Breast epithelium (tissue), 4 donors: ENCODE measurements around the gene FOXE3. TPM values are rescaled to one million over a fixed set of nuclear protein-coding genes. Genes with fewer than 3 reads are reported as not detected.

Experiments
- DNase-seq, 2 donors: peaks; one replicate each; pipeline ENCODE4 v3.0.0-alpha.2; 2019; ENCODE audit warnings: low spot score in 2 of 2
- H3K27ac ChIP-seq, 2 donors: fragments of 200-600 bp; sonication (generic) in 1 of 2; one replicate each; pipeline ENCODE4 v1.5.1; 2016 to 2019; ENCODE audit warnings: mild to moderate bottlenecking in 1 of 2
- H3K27me3 ChIP-seq, 2 donors: fragments of 200-600 bp; sonication (generic) in 1 of 2; one replicate each; pipeline versions ENCODE4 v1.5.1 to v1.6.0; 2017 to 2019; ENCODE audit warnings: control low read depth in 1 of 2, mild to moderate bottlenecking in 1 of 2
- H3K36me3 ChIP-seq: fragments of 200-600 bp; one replicate; pipeline ENCODE4 v1.5.1; 2019
- H3K4me1 ChIP-seq, 2 donors: fragments of 200-600 bp; sonication (generic); one replicate each; pipeline ENCODE4 v1.5.1; 2016 to 2019; ENCODE audit warnings: control low read depth in 1 of 2
- H3K4me3 ChIP-seq, 3 donors: fragments of 200-600 bp; sonication (generic); 1 replicate in 2 of 3; 2 replicates in 1 of 3; pipeline ENCODE4 v1.5.1; 2016 to 2019; ENCODE audit warnings: mild to moderate bottlenecking in 3 of 3, moderate library complexity in 2 of 3
- H3K9me3 ChIP-seq, 2 donors: fragments of 200-600 bp; sonication (generic) in 1 of 2; one replicate each; pipeline ENCODE4 v1.5.1; 2016 to 2019; ENCODE audit warnings: control low read depth in 1 of 2
- CTCF ChIP-seq, 3 donors: fragments of 450-650 bp; IDR thresholded peaks; one replicate each; pipeline ENCODE4 v1.5.1; 2016 to 2017; ENCODE audit warnings: antibody characterized with exemption in 3 of 3, mild to moderate bottlenecking in 3 of 3, moderate library complexity in 3 of 3
- POLR2A ChIP-seq: fragments of 450-650 bp; IDR thresholded peaks from one replicate; pipeline ENCODE4 v1.6.1; 2016; ENCODE audit warnings: antibody characterized with exemption, mild to moderate bottlenecking, moderate library complexity
- POLR2AphosphoS5 ChIP-seq, 3 donors: sonication (generic); formaldehyde crosslinking; IDR thresholded peaks; one replicate each; pipeline ENCODE4 v1.6.1; 2017; ENCODE audit warnings: antibody characterized with exemption in 3 of 3
- intact Hi-C: fragments of 100-400 bp; cut with DNase I; formaldehyde crosslinking; loops from one replicate; pipeline ENCODE4 v1.15.1; 2023; ENCODE audit warnings: low total_unique reads
- total RNA-seq, 3 donors: library from RNA; depleted of rRNA; stranded (reverse); fragments of >200 nt; gene quantifications; one replicate each; pipeline ENCODE4 v1.1.0, GENCODE V29; 2016

Gene FOXE3
- total RNA-seq, 3 donors from 2014 or later: not detected

GRCh38 chr1:47395433-47395832, 20.7 kb upstream of the FOXE3 start:
- Histone ChIP-seq H3K4me3 (no peak overlapping the region), H3K27ac (no peak overlapping the region), H3K27me3 (peaks cover 0 to 4% of the 10 kb centered on the region in 2 donors), H3K4me1 (no peaks in the 10 kb centered on the region), H3K9me3 (no peaks in the 10 kb centered on the region), H3K36me3 (no peaks in the 10 kb centered on the region)
- TF ChIP-seq CTCF (IDR thresholded peaks at IDR 0.05) (no peak), POLR2AphosphoS5 (IDR thresholded peaks at IDR 0.05) (no peak), POLR2A (no peak)
- no peak for DNase-seq
- intact Hi-C loops: no loop called here

GRCh38 chr1:47396671-47397196, 19.4 kb upstream of the FOXE3 start:
- peaks cover 0 to 4% of the 10 kb centered on the region in 2 donors for H3K27me3 ChIP-seq
- H3K27ac ChIP-seq: no peak overlapping the region
- no peaks in the 10 kb centered on the region for H3K9me3 ChIP-seq
- H3K4me1 ChIP-seq: no peaks in the 10 kb centered on the region
- H3K4me3 ChIP-seq: no peak overlapping the region
- TF ChIP-seq POLR2AphosphoS5 (IDR thresholded peaks at IDR 0.05): no peak
- no peak for TF ChIP-seq POLR2A
- TF ChIP-seq CTCF (IDR thresholded peaks at IDR 0.05): no peak
- H3K36me3 ChIP-seq: no peaks in the 10 kb centered on the region
- intact Hi-C loops: no loop called here
- DNase-seq: no peak

GRCh38 chr1:47399138-47399845, 16.8 kb upstream of the FOXE3 start:
- peaks cover 0 to 4% of the 10 kb centered on the region in 2 donors for H3K27me3 ChIP-seq
- intact Hi-C loops: no loop called here
- H3K27ac ChIP-seq: no peak overlapping the region

GRCh38 chr1:47399846-47400155, 16.3 kb upstream of the FOXE3 start:
- DNase-seq: no peak
- TF ChIP-seq CTCF (IDR thresholded peaks at IDR 0.05) (no peak), POLR2AphosphoS5 (IDR thresholded peaks at IDR 0.05) (no peak), POLR2A (no peak)
- Histone ChIP-seq H3K27me3 (peaks cover 0 to 4% of the 10 kb centered on the region in 2 donors), H3K4me1 (no peaks in the 10 kb centered on the region), H3K36me3 (no peaks in the 10 kb centered on the region), H3K27ac (no peak overlapping the region), H3K9me3 (no peaks in the 10 kb centered on the region), H3K4me3 (no peak overlapping the region)
- intact Hi-C loops: no loop called here

More at GRCh38 chr1:47399138-47399845, 16.8 kb upstream of the FOXE3 start:
- H3K9me3 ChIP-seq: no peaks in the 10 kb centered on the region
- no peaks in the 10 kb centered on the region for H3K36me3 ChIP-seq
- TF ChIP-seq POLR2A (no peak), CTCF (IDR thresholded peaks at IDR 0.05) (no peak), POLR2AphosphoS5 (IDR thresholded peaks at IDR 0.05) (no peak)
- DNase-seq: no peak
- H3K4me3 ChIP-seq: no peak overlapping the region
- no peaks in the 10 kb centered on the region for H3K4me1 ChIP-seq

- Histone ChIP-seq H3K27ac (no peak overlapping the region), H3K27me3 (peaks cover 0 to 4% of the 10 kb centered on the region in 2 donors)
- intact Hi-C loops: no loop called here
These were observed 14.3 kb upstream of the FOXE3 start for GRCh38 chr1:47401761-47402160.

More at GRCh38 chr1:47401761-47402160, 14.3 kb upstream of the FOXE3 start:
- TF ChIP-seq POLR2AphosphoS5 (IDR thresholded peaks at IDR 0.05): no peak
- TF ChIP-seq CTCF (IDR thresholded peaks at IDR 0.05): no peak
- no peak for TF ChIP-seq POLR2A
- H3K4me1 ChIP-seq: no peaks in the 10 kb centered on the region
- DNase-seq: no peak
- H3K36me3 ChIP-seq: no peaks in the 10 kb centered on the region
- H3K9me3 ChIP-seq: no peaks in the 10 kb centered on the region
- H3K4me3 ChIP-seq: no peak overlapping the region
